Measurements from ENCODE around the gene RAB6A. TPM values are rescaled to one million over a fixed set of nuclear protein-coding genes. Genes with fewer than 3 reads are reported as not detected.

Gene RAB6A
- polyA plus RNA-seq, 2 of the 4 experiments (the other 2 are of a cell fraction): 75.7 to 141 TPM

GRCh38 chr11:73766763-73767162 lies 5.9 kb upstream of the RAB6A start:
- CTCF ChIA-PET: interaction anchor here (0.8 to 3.9 kb wide), 4 partner anchors 11 to 460 kb away, joined by 3 to 19 read pairs (median 3); no protein-coding TSS in a partner anchor
- WGBS (ENCODE audit: missing lambda C conversion rate): 74% methylated on average over 1 of the region's 1 CpG
- FAIRE-seq: no peak

GRCh38 chr11:73762732-73763131 lies 1.9 kb upstream of the RAB6A start:
- DNase-seq (ENCODE audit: low read depth in 1 of 2, low spot score in 1 of 2) (no peak), FAIRE-seq (no peak), ATAC-seq (no peak)
- Histone ChIP-seq H3K4me1 (peaks cover 17% of the 10 kb centered on the region; the same call in 2 of the 3 replicates), H3K9me3 (no peaks in the 10 kb centered on the region), H3K27ac (no peak overlapping the region), H3K4me2 (no peak overlapping the region), H3K4me3 (no peak overlapping the region)
- TF ChIP-seq POLR2AphosphoS2 (conservative IDR thresholded peaks at IDR 0.05; ENCODE audit: low read length) (no peak), RARB (CRISPR knock-in tag; IDR thresholded peaks at IDR 0.05) (no peak), ESRRA (IDR thresholded peaks at IDR 0.05; ENCODE audit: borderline replicate concordance, low read length) (no peak), HOXA7 (CRISPR knock-in tag; IDR thresholded peaks at IDR 0.05) (no peak), HEYL (CRISPR knock-in tag; IDR thresholded peaks at IDR 0.05) (no peak), FOSB (CRISPR knock-in tag; IDR thresholded peaks at IDR 0.05) (no peak)
- TF ChIP-seq, protein P1, sequence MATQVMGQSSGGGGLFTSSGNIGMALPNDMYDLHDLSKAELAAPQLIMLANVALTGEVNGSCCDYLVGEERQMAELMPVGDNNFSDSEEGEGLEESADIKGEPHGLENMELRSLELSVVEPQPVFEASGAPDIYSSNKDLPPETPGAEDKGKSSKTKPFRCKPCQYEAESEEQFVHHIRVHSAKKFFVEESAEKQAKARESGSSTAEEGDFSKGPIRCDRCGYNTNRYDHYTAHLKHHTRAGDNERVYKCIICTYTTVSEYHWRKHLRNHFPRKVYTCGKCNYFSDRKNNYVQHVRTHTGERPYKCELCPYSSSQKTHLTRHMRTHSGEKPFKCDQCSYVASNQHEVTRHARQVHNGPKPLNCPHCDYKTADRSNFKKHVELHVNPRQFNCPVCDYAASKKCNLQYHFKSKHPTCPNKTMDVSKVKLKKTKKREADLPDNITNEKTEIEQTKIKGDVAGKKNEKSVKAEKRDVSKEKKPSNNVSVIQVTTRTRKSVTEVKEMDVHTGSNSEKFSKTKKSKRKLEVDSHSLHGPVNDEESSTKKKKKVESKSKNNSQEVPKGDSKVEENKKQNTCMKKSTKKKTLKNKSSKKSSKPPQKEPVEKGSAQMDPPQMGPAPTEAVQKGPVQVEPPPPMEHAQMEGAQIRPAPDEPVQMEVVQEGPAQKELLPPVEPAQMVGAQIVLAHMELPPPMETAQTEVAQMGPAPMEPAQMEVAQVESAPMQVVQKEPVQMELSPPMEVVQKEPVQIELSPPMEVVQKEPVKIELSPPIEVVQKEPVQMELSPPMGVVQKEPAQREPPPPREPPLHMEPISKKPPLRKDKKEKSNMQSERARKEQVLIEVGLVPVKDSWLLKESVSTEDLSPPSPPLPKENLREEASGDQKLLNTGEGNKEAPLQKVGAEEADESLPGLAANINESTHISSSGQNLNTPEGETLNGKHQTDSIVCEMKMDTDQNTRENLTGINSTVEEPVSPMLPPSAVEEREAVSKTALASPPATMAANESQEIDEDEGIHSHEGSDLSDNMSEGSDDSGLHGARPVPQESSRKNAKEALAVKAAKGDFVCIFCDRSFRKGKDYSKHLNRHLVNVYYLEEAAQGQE (IDR thresholded peaks at IDR 0.05): no peak
- POLR2A ChIA-PET: interaction anchor here (0.5 to 3.3 kb wide), 2 partner anchors 17 to 31 kb away, joined by 3 to 89 read pairs; no protein-coding TSS in a partner anchor
- CTCF ChIA-PET: interaction anchor here (0.8 to 1.7 kb wide), 6 partner anchors 11 to 168 kb away, joined by 3 to 7 read pairs (median 4); no protein-coding TSS in a partner anchor

More at GRCh38 chr11:73766763-73767162, 5.9 kb upstream of the RAB6A start:
- peaks cover 6% of the 10 kb centered on the region; the same call in 1 of the 3 replicates for H3K4me1 ChIP-seq
- POLR2A ChIA-PET: no interaction called here
- TF ChIP-seq RNF2 (IDR thresholded peaks at IDR 0.05; ENCODE audit: borderline replicate concordance, low read depth) (no peak), HMGXB4 (CRISPR knock-in tag; IDR thresholded peaks at IDR 0.05; ENCODE audit: borderline replicate concordance) (no peak), HDAC2 (IDR thresholded peaks at IDR 0.05) (no peak), JUNB (IDR thresholded peaks at IDR 0.05) (no peak), RCOR1 (IDR thresholded peaks at IDR 0.05; ENCODE audit: low read depth, low read length) (no peak), RAD21 (conservative IDR thresholded peaks at IDR 0.05 in 1 of 2, IDR thresholded peaks at IDR 0.05 in 1 of 2) (no peak)
- H3K4me2 ChIP-seq: no peak overlapping the region
- no peak for DNase-seq (ENCODE audit: low read depth in 1 of 2, low spot score in 1 of 2)
- H3K9me3 ChIP-seq: no peaks in the 10 kb centered on the region
- ATAC-seq: no peak
- H3K27ac ChIP-seq: no peak overlapping the region
- no peak overlapping the region for H3K4me3 ChIP-seq

DNA sequence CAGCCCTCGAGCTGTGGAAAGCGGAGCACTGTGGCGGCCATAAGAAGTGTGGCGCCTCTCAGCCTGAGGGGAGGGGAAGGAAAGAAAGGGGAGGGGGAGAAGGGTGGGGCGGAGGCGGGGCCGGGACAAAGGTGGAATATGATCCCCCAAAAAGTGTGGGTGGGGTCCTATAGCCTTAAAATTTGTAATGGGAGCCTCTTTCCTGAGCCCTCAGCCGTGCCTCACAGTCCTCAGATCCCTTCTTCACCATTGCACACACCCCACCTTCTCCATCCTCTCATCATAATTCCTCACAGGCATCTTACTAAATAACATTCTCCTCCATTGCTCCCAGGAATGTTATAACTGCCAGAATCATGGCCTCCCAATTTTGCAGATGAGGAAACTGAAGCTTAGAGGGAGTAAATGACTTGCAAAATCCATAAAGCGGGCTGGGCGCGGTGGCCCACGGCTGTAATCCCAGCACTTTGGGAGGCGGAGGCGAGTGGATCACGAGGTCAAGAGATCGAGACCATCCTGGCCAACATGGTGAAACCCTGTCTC lies 600 bp upstream of the RAB6A start:
- no peak for DNase-seq (ENCODE audit: low read depth in 1 of 2, low spot score in 1 of 2)
- no peak for FAIRE-seq
- peak; percentile 17 to 24; a peak in 5 of 6 replicates for ATAC-seq
- CTCF ChIA-PET: interaction anchor here (0.6 to 2.2 kb wide), 11 partner anchors 8 to 170 kb away, joined by 3 to 16 read pairs (median 5); partner anchors contain the start of gene MRPL48
- Histone ChIP-seq H3K4me2 (peak overlapping the region; percentile 63), H3K4me3 (peak overlapping the region; percentile 38), H3K9me3 (no peaks in the 10 kb centered on the region), H3K27ac (peak overlapping the region; percentile 79 to 80), H3K4me1 (peaks cover 23% of the 10 kb centered on the region; the same call in 2 of the 3 replicates)
- TF ChIP-seq KDM5A (IDR thresholded peaks at IDR 0.05) (no peak), MAZ (IDR thresholded peaks at IDR 0.05; ENCODE audit: borderline replicate concordance, low read depth, low read length) (no peak), FOXS1 (CRISPR knock-in tag; IDR thresholded peaks at IDR 0.05) (no peak), HOXB5 (CRISPR knock-in tag; IDR thresholded peaks at IDR 0.05) (no peak), ZFP36 (IDR thresholded peaks at IDR 0.05; ENCODE audit: borderline replicate concordance, partially characterized antibody) (no peak)
- 66% methylated on average over 12 of the region's 16 CpGs for WGBS (ENCODE audit: missing lambda C conversion rate)
- POLR2A ChIA-PET: interaction anchor here (0.6 to 3.3 kb wide), 12 partner anchors 10 to 732 kb away, joined by 3 to 89 read pairs (median 4); partner anchors contain the start of genes LIPT2, MRPL48 and UCP2
